GM12878 (cell line): ENCODE results near the gene STK10. TPM values are rescaled to one million over a fixed set of nuclear protein-coding genes. Genes with fewer than 3 reads are reported as not detected.

Experiments
- ATF7 ChIP-seq: fragments of 450-650 bp; IDR thresholded peaks from 2 replicates; pipeline ENCODE4 v1.6.1; 2016; ENCODE audit warnings: low read depth, mild to moderate bottlenecking
- BMI1 ChIP-seq: fragments of 450-650 bp; IDR thresholded peaks from 2 replicates; pipeline ENCODE4 v1.6.1; 2016; ENCODE audit warnings: mild to moderate bottlenecking, moderate library complexity, borderline replicate concordance
- DPF2 ChIP-seq: fragments of 450-650 bp; IDR thresholded peaks from 2 replicates; pipeline ENCODE4 v1.6.1; 2017; ENCODE audit warnings: mild to moderate bottlenecking
- JUND ChIP-seq: IDR thresholded peaks from 2 replicates; pipeline ENCODE4 v1.6.1; 2012; ENCODE audit warnings: low read depth, mild to moderate bottlenecking, low read length, improper control_type of control experiment, moderate library complexity
- KDM1A ChIP-seq: fragments of 200-600 bp; sonication (generic); IDR thresholded peaks from 2 replicates; pipeline ENCODE4 v1.6.1; 2016; ENCODE audit warnings: borderline replicate concordance
- MEF2A ChIP-seq: IDR thresholded peaks from 2 replicates; pipeline ENCODE4 v1.6.1; 2011; ENCODE audit warnings: low read depth, mild to moderate bottlenecking, low read length, moderate library complexity; ENCODE audit not compliant: insufficient read depth
- NFYA ChIP-seq: IDR thresholded peaks from 2 replicates; pipeline ENCODE4 v1.6.1; 2011; ENCODE audit warnings: low read depth, mild to moderate bottlenecking, low read length, improper control_type of control experiment, borderline replicate concordance
- NR2C1 ChIP-seq: fragments of 450-650 bp; IDR thresholded peaks from 2 replicates; pipeline ENCODE4 v1.6.1; 2017; ENCODE audit warnings: antibody characterized with exemption, mild to moderate bottlenecking, moderate library complexity
- NR2C2 ChIP-seq: IDR thresholded peaks from 2 replicates; pipeline ENCODE4 v1.6.1; 2011; ENCODE audit warnings: borderline replicate concordance, low read depth; ENCODE audit not compliant: control insufficient read depth, insufficient read length
- PAX5 ChIP-seq: IDR thresholded peaks from 2 replicates; pipeline ENCODE4 v1.6.1; 2011; ENCODE audit warnings: low read depth, low read length, borderline replicate concordance
- RB1 ChIP-seq: fragments of 450-650 bp; formaldehyde crosslinking; IDR thresholded peaks from 2 replicates; pipeline ENCODE4 v1.6.1; 2017; ENCODE audit warnings: mild to moderate bottlenecking, borderline replicate concordance
- STAT1 ChIP-seq: fragments of 450-650 bp; conservative IDR thresholded peaks from 2 replicates; pipeline ENCODE4 v1.6.1; 2014; ENCODE audit warnings: antibody characterized with exemption, mild to moderate bottlenecking
- TAF1 ChIP-seq: IDR thresholded peaks from 2 replicates; pipeline ENCODE4 v1.6.1; 2011; ENCODE audit warnings: mild to moderate bottlenecking, low read depth, low read length, borderline replicate concordance
- TARDBP ChIP-seq: IDR thresholded peaks from 2 replicates; pipeline ENCODE4 v1.6.1; 2016; ENCODE audit warnings: borderline replicate concordance
- TBL1XR1 ChIP-seq: IDR thresholded peaks from 2 replicates; pipeline ENCODE4 v1.6.1; 2012; ENCODE audit warnings: low read depth, low read length, improper control_type of control experiment
- TCF12 ChIP-seq: IDR thresholded peaks from 2 replicates; pipeline ENCODE4 v1.6.1; 2011; ENCODE audit warnings: low read depth, mild to moderate bottlenecking, low read length
- ZZZ3 ChIP-seq: IDR thresholded peaks from 2 replicates; pipeline ENCODE4 v1.6.1; 2011; ENCODE audit warnings: low read depth; ENCODE audit not compliant: control insufficient read depth, insufficient read length
- polyA plus RNA-seq, 11 experiments: library from polyadenylated mRNA; depleted of rRNA in 4 of 11; unstranded in 6 of 11; stranded (reverse) in 5 of 11; fragments of >200 nt; fragmentation: Nextera tagmentation in 4 of 11; fragmentation: Illumina TruSeq in 1 of 11; extraction: Ambion mirVana in 4 of 11; extraction: Trizol in 1 of 11; gene quantifications; 1 replicate in 1 of 11; 2 replicates in 10 of 11; pipeline versions ENCODE4 v1.2.1 to v1.2.3, GENCODE V29; 2011 to 2016; ENCODE audit warnings: inconsistent platforms in 2 of 11, missing spikeins in 2 of 11, low read depth in 1 of 11
- total RNA-seq, 4 experiments: library from RNA; depleted of rRNA in 3 of 4; stranded (reverse); fragments of >200 nt in 3 of 4; fragmentation: Illumina TruSeq in 1 of 4; extraction: Trizol in 1 of 4; gene quantifications; 2 replicates each; pipeline versions ENCODE4 v1.2.1 to v1.2.3, GENCODE V29; 2013 to 2021
- TF ChIP-seq, protein P1 (sequence below): fragments of 450-650 bp; IDR thresholded peaks from 2 replicates; pipeline ENCODE4 v1.6.1; 2017; ENCODE audit warnings: mild to moderate bottlenecking
- TF ChIP-seq, protein P2 (sequence below): fragments of 450-650 bp; IDR thresholded peaks from 2 replicates; pipeline ENCODE4 v1.6.1; 2017; ENCODE audit warnings: mild to moderate bottlenecking, moderate library complexity
- TF ChIP-seq, protein P3 (sequence below): fragments of 450-650 bp; IDR thresholded peaks from 2 replicates; pipeline ENCODE4 v1.6.1; 2017; ENCODE audit warnings: mild to moderate bottlenecking, moderate library complexity

Gene STK10
- total and polyA plus RNA-seq, 10 of the 15 experiments (the other 5 are each of a cell fraction or from before 2014, with no cell fraction given): 14.2 to 96.4 (median 50.6) TPM

DNA sequence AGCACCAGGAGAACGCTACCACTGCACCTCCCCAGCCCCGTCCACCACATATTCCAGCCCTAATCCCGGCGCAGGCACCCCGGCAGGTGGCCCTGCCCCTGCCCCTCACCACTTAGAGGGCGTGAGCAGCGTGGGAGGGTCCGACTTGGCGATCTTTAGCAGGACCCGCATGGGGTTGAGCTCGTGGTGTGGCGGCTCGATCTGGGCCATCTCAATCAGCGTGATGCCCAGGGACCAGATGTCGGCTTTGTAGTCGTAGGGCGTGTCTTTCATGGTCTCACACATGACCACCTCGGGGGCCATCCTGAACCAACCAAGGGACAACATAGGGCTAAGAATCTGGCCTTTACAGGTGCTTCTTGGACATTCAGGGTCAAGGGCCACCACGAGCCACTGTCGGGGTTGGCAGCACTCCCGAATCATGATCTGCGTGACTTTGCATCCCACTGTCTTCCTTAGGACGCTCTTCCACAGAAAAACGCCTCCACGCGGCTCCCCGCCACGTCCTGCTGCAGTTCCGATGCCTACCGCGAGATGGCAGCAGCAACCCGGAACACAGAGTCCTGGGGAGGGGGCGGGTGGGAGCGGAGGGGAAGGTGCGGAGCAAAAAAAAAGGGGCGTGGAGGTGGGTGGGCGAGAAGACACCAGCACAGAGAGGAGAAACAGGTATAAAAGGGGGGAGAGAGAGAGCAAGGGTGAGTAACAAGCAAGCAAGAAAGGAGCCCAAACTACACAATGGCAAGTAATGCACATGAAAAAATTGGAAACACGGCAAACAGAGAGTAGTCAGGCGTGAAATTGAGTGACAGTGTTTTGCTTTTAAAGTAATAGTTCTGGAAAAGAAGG is 81.3 kb downstream of the STK10 start (continued):
- TF ChIP-seq, protein P1, sequence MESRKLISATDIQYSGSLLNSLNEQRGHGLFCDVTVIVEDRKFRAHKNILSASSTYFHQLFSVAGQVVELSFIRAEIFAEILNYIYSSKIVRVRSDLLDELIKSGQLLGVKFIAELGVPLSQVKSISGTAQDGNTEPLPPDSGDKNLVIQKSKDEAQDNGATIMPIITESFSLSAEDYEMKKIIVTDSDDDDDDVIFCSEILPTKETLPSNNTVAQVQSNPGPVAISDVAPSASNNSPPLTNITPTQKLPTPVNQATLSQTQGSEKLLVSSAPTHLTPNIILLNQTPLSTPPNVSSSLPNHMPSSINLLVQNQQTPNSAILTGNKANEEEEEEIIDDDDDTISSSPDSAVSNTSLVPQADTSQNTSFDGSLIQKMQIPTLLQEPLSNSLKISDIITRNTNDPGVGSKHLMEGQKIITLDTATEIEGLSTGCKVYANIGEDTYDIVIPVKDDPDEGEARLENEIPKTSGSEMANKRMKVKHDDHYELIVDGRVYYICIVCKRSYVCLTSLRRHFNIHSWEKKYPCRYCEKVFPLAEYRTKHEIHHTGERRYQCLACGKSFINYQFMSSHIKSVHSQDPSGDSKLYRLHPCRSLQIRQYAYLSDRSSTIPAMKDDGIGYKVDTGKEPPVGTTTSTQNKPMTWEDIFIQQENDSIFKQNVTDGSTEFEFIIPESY: no peak
- TF ChIP-seq BMI1: no peak
- no peak for TF ChIP-seq KDM1A
- TF ChIP-seq, protein P2, sequence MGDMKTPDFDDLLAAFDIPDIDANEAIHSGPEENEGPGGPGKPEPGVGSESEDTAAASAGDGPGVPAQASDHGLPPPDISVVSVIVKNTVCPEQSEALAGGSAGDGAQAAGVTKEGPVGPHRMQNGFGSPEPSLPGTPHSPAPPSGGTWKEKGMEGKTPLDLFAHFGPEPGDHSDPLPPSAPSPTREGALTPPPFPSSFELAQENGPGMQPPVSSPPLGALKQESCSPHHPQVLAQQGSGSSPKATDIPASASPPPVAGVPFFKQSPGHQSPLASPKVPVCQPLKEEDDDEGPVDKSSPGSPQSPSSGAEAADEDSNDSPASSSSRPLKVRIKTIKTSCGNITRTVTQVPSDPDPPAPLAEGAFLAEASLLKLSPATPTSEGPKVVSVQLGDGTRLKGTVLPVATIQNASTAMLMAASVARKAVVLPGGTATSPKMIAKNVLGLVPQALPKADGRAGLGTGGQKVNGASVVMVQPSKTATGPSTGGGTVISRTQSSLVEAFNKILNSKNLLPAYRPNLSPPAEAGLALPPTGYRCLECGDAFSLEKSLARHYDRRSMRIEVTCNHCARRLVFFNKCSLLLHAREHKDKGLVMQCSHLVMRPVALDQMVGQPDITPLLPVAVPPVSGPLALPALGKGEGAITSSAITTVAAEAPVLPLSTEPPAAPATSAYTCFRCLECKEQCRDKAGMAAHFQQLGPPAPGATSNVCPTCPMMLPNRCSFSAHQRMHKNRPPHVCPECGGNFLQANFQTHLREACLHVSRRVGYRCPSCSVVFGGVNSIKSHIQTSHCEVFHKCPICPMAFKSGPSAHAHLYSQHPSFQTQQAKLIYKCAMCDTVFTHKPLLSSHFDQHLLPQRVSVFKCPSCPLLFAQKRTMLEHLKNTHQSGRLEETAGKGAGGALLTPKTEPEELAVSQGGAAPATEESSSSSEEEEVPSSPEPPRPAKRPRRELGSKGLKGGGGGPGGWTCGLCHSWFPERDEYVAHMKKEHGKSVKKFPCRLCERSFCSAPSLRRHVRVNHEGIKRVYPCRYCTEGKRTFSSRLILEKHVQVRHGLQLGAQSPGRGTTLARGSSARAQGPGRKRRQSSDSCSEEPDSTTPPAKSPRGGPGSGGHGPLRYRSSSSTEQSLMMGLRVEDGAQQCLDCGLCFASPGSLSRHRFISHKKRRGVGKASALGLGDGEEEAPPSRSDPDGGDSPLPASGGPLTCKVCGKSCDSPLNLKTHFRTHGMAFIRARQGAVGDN: no peak
- TF ChIP-seq NR2C2: no peak
- TF ChIP-seq NR2C1: no peak
- no peak for TF ChIP-seq ZZZ3
- no peak for TF ChIP-seq DPF2
- no peak for TF ChIP-seq TBL1XR1
- no peak for TF ChIP-seq TCF12
- 0 out of 2 replicates have a peak, but pooled peaks have one; percentile 10 for TF ChIP-seq ATF7
- TF ChIP-seq JUND: no peak
- TF ChIP-seq TAF1: no peak
- TF ChIP-seq TARDBP: no peak
- TF ChIP-seq PAX5: peak; percentile 23; the same call in 1 of the 2 replicates
- no peak for TF ChIP-seq NFYA
- TF ChIP-seq, protein P3, sequence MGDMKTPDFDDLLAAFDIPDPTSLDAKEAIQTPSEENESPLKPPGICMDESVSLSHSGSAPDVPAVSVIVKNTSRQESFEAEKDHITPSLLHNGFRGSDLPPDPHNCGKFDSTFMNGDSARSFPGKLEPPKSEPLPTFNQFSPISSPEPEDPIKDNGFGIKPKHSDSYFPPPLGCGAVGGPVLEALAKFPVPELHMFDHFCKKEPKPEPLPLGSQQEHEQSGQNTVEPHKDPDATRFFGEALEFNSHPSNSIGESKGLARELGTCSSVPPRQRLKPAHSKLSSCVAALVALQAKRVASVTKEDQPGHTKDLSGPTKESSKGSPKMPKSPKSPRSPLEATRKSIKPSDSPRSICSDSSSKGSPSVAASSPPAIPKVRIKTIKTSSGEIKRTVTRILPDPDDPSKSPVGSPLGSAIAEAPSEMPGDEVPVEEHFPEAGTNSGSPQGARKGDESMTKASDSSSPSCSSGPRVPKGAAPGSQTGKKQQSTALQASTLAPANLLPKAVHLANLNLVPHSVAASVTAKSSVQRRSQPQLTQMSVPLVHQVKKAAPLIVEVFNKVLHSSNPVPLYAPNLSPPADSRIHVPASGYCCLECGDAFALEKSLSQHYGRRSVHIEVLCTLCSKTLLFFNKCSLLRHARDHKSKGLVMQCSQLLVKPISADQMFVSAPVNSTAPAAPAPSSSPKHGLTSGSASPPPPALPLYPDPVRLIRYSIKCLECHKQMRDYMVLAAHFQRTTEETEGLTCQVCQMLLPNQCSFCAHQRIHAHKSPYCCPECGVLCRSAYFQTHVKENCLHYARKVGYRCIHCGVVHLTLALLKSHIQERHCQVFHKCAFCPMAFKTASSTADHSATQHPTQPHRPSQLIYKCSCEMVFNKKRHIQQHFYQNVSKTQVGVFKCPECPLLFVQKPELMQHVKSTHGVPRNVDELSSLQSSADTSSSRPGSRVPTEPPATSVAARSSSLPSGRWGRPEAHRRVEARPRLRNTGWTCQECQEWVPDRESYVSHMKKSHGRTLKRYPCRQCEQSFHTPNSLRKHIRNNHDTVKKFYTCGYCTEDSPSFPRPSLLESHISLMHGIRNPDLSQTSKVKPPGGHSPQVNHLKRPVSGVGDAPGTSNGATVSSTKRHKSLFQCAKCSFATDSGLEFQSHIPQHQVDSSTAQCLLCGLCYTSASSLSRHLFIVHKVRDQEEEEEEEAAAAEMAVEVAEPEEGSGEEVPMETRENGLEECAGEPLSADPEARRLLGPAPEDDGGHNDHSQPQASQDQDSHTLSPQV: no peak
- no peak for TF ChIP-seq MEF2A
- no peak for TF ChIP-seq STAT1
- no peak for TF ChIP-seq RB1
